ENCODE measurements around the gene CHRM4.

The CHRM4 gene

DNA sequence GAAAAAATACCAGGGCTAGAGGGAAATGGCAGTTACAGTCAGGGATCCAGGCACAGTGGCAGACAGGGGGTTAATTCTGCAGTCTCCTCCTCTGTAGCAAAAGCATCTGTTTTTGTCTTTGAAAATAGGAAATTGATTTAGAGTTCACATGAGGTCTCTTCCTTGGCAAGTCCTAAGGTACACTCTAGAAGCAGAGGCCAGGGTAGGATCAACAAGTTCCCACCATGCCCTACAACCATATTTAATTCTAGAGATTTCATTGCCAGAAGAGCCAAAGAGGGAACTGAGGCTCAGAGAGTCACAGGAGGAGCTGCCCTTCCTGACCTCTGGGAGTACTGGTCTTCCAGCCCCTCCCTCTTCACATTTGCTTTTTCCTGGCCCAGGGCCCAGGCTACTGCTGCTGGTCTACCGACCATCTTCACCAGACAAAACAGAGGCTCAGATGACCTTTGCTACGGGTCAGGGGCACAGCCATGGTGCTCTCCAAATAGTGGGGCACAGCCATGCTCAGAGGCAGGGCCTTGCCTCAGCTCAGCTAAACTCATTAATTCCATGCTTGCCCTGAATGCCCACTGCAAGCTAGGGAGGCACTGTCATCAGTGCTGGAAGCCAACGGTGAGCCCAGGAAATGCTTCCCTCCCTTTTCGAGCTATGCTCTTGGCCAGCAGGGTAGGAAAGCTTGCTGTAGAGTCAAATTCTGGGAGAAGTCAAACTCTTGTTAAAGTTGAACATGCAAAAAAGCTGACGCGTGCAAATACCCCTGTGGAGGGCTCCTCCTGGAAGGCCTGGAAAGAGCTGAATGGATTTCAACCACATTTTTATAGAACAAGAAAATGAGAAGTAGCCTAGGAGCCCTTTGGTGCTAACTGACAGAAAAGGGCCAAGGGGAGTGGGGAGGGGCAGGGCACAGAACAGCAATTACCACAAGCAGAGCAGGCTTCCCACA is 11.7 kb upstream of the CHRM4 start:
- Histone ChIP-seq H3K36me3 (ENCODE audit: control insufficient read depth, insufficient read depth, low read length) (peaks cover 36% of the 10 kb centered on the region), H3K27ac (ENCODE audit: low read depth, low read length) (no peak overlapping the region), H3K9ac (ENCODE audit: low read length) (no peak overlapping the region), H3K4me1 (ENCODE audit: control insufficient read depth, insufficient read depth, low read length) (no peaks in the 10 kb centered on the region), H3K9me3 (ENCODE audit: control insufficient read depth, insufficient read depth, low read depth, low read length) (no peaks in the 10 kb centered on the region), H3K27me3 (ENCODE audit: control insufficient read depth, insufficient read depth, low read length) (no peaks in the 10 kb centered on the region), H3K4me3 (ENCODE audit: low read depth, low read length) (no peak overlapping the region)

DNA sequence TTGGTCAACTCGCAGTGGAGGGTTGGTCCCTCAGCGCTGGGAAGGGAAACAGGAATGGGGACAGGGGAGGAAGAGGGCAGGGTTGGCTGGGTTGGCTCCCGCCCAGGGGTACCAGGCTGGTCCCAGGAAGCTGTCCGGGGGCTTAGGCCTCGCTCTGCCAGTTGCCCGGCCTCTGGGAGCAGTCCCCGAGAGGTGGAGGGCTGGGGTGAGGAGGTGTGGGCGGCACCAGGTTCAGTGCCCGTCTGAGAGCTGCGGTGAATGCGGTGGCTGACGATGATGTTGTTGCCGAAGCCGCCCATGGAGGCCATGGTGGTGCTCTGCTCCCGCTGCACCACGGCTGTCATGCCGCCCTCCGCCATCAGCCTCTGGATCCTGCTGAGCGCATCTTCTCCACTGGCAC is 6.0 kb upstream of the CHRM4 start:
- Histone ChIP-seq H3K36me3 (ENCODE audit: control insufficient read depth, insufficient read depth, low read length) (peaks cover 23% of the 10 kb centered on the region), H3K4me1 (ENCODE audit: control insufficient read depth, insufficient read depth, low read length) (0 out of 2 replicates have a peak, but pooled peaks cover 3% of the 10 kb centered on the region), H3K9ac (ENCODE audit: low read length) (no peak overlapping the region), H3K27me3 (ENCODE audit: control insufficient read depth, insufficient read depth, low read length) (peaks cover 11% of the 10 kb centered on the region), H3K9me3 (ENCODE audit: control insufficient read depth, insufficient read depth, low read depth, low read length) (no peaks in the 10 kb centered on the region), H3K27ac (ENCODE audit: low read depth, low read length) (no peak overlapping the region), H3K4me3 (ENCODE audit: low read depth, low read length) (no peak overlapping the region)

DNA sequence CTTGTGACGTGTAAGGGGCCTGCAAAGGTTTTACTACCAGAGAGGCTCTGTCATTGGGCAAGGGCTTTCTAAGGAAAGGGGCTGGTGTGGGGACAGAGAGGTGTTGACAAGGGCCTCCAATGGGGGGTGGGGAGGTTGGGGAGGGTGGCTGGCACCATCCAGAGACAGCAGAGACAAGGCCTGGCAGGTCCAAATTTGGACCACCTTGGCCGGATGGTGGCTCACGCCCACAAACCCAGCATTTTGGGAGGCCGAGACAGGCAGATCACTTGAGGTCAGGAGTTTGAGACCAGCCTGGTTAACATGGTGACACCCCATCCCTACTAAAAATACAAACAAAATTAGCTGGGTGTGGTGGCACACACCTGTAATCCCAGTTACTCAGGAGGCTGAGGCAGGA is 2.2 kb upstream of the CHRM4 start:
- Histone ChIP-seq H3K27ac (ENCODE audit: low read depth, low read length) (no peak overlapping the region), H3K4me3 (ENCODE audit: low read depth, low read length) (no peak overlapping the region), H3K9me3 (ENCODE audit: control insufficient read depth, insufficient read depth, low read depth, low read length) (no peaks in the 10 kb centered on the region), H3K27me3 (ENCODE audit: control insufficient read depth, insufficient read depth, low read length) (peaks cover 47% of the 10 kb centered on the region), H3K36me3 (ENCODE audit: control insufficient read depth, insufficient read depth, low read length) (peaks cover 18% of the 10 kb centered on the region), H3K9ac (ENCODE audit: low read length) (no peak overlapping the region), H3K4me1 (ENCODE audit: control insufficient read depth, insufficient read depth, low read length) (peaks cover 21% of the 10 kb centered on the region)

DNA sequence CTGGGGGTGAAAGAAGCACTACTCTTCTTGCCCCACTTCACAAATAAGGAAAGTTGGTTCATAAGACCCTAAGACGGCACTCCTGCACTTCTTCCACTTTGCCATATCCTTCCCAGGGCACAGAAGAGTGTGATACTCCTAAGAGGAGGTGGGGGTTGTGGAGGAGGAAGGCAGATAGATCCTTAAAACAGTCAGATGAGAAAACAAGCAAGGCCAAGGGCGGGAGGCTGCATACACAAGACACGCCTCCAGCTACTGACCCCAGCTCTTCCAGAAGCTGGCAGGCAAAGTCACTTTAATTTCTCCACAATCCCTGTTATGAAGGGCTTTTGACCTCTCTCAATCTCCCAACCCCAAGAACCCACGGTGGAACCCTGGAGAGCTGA is 1.6 kb upstream of the CHRM4 start:
- Histone ChIP-seq H3K27me3 (ENCODE audit: control insufficient read depth, insufficient read depth, low read length) (peaks cover 52% of the 10 kb centered on the region), H3K4me3 (ENCODE audit: low read depth, low read length) (peak overlapping the region; percentile 77), H3K36me3 (ENCODE audit: control insufficient read depth, insufficient read depth, low read length) (peaks cover 18% of the 10 kb centered on the region), H3K9ac (ENCODE audit: low read length) (no peak overlapping the region), H3K4me1 (ENCODE audit: control insufficient read depth, insufficient read depth, low read length) (peaks cover 26% of the 10 kb centered on the region), H3K9me3 (ENCODE audit: control insufficient read depth, insufficient read depth, low read depth, low read length) (no peaks in the 10 kb centered on the region), H3K27ac (ENCODE audit: low read depth, low read length) (no peak overlapping the region)

DNA sequence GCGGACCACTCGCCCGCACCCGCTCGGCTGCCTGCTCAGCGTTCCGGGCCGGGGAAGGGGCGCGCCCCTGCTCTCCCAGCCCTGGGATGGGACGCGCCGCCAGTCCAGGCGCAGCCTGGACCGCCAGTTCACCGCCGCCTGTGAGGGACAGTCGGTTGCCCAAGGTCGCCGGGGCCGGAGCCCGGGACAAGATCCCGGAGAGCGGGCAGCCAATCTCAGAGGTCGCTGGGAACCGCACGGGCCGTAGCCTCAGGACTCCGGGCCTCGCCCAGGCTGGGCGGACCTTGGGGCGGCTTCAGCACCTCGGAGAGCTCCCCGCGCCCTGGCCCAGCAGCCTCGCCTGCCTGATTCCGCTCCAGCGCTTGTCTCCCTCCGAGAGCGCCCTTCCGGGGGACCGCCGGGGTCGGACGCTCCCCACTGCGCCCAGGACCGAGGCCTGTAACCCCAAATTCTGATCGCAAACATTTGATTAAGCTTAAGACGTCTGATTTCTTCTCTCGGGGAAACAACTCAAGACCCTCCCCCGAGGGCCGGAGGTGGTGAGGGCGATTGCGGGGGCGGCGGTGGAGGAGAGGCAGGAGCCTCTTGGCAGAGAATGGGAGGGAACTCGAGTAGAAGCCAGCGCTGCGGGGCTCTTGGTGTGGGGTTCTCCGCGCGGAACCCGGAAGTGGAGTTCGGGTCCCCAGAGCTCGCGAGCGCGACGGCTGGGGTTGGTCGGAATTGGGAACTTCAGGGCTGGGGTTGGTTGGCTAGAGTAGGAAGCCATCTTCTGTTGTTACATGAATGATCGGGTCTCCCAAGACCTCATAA is 1.1 kb upstream of the CHRM4 start:
- Histone ChIP-seq H3K36me3 (ENCODE audit: control insufficient read depth, insufficient read depth, low read length) (peaks cover 13% of the 10 kb centered on the region), H3K9me3 (ENCODE audit: control insufficient read depth, insufficient read depth, low read depth, low read length) (no peaks in the 10 kb centered on the region), H3K27ac (ENCODE audit: low read depth, low read length) (no peak overlapping the region), H3K9ac (ENCODE audit: low read length) (no peak overlapping the region), H3K27me3 (ENCODE audit: control insufficient read depth, insufficient read depth, low read length) (peaks cover 58% of the 10 kb centered on the region), H3K4me3 (ENCODE audit: low read depth, low read length) (peak overlapping the region; percentile 77), H3K4me1 (ENCODE audit: control insufficient read depth, insufficient read depth, low read length) (peaks cover 32% of the 10 kb centered on the region)

DNA sequence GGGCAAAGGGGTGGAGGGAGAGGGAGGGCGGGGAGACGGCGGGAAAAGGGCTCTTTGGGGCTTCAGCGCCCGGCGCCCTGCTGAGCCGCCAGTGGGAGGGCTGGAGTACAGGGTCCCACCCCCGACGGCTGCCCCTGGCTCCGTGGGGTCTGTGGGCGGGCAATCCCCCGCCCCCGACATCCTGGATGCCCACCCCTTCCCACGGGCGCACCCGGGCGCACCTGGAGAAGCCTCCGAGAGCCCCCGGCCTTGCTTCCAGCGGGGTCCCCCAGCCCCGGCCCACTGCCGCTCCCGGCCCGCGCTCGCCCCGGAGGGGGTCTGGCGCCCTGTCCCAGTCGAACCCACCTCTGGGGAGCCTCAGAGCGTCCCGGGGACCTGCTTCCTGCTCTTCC is 394 bp downstream of the CHRM4 start:
- no peaks in the 10 kb centered on the region for H3K36me3 ChIP-seq (ENCODE audit: control insufficient read depth, insufficient read depth, low read length)
- peak overlapping the region; percentile 77 for H3K4me3 ChIP-seq (ENCODE audit: low read depth, low read length)
- H3K9ac ChIP-seq (ENCODE audit: low read length), result no peak overlapping the region
- peaks cover 72% of the 10 kb centered on the region for H3K27me3 ChIP-seq (ENCODE audit: control insufficient read depth, insufficient read depth, low read length)
- peaks cover 37% of the 10 kb centered on the region for H3K4me1 ChIP-seq (ENCODE audit: control insufficient read depth, insufficient read depth, low read length)
- H3K9me3 ChIP-seq (ENCODE audit: control insufficient read depth, insufficient read depth, low read depth, low read length), result no peaks in the 10 kb centered on the region
- no peak overlapping the region for H3K27ac ChIP-seq (ENCODE audit: low read depth, low read length)

DNA sequence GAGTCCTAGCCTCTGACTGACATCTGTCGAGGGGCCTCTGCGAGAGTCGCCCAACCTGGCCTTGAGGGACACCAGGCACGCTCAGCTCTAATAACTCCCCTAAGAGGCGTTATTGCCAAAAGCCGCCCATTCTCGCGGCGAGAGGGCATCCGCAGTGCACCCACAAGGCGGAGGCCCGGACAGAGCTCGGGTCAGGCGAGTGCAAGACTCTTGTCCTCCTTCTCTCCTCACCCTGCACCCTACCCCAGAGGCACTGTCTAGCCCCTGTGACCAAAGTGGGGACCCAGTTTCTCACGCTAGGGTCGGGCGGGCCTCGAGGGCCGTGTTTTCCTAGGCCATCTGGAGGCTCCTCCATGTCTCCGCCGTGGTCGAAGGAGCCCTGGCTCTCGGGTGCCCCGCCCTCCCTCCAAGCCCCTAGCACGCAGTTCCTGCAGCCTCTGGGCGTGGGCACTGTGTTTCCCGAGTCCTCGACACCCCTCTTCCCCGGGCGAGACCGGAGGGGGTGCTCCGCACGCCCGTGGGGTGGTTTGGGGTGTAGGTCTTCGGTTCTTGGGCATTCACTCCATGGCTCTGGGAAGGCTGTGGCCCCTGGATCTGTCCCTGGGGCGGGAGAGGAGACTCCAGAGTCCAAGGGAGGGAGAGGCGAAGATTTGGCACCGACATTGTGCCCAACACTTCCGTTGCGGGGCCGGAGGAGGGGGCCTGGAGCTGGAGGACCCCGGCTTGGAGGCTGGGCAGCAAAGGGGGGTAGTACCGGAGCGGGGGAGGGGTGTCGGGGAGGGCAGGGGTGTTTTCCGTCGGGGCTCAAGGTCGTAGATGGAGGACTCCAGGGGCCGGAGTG is 1.0 kb downstream of the CHRM4 start:
- H3K36me3 ChIP-seq (ENCODE audit: control insufficient read depth, insufficient read depth, low read length), result no peaks in the 10 kb centered on the region
- peaks cover 77% of the 10 kb centered on the region for H3K27me3 ChIP-seq (ENCODE audit: control insufficient read depth, insufficient read depth, low read length)
- no peak overlapping the region for H3K9ac ChIP-seq (ENCODE audit: low read length)
- H3K27ac ChIP-seq (ENCODE audit: low read depth, low read length), result no peak overlapping the region
- peak overlapping the region; percentile 71 for H3K4me3 ChIP-seq (ENCODE audit: low read depth, low read length)
- H3K9me3 ChIP-seq (ENCODE audit: control insufficient read depth, insufficient read depth, low read depth, low read length), result no peaks in the 10 kb centered on the region
- peaks cover 37% of the 10 kb centered on the region for H3K4me1 ChIP-seq (ENCODE audit: control insufficient read depth, insufficient read depth, low read length)

DNA sequence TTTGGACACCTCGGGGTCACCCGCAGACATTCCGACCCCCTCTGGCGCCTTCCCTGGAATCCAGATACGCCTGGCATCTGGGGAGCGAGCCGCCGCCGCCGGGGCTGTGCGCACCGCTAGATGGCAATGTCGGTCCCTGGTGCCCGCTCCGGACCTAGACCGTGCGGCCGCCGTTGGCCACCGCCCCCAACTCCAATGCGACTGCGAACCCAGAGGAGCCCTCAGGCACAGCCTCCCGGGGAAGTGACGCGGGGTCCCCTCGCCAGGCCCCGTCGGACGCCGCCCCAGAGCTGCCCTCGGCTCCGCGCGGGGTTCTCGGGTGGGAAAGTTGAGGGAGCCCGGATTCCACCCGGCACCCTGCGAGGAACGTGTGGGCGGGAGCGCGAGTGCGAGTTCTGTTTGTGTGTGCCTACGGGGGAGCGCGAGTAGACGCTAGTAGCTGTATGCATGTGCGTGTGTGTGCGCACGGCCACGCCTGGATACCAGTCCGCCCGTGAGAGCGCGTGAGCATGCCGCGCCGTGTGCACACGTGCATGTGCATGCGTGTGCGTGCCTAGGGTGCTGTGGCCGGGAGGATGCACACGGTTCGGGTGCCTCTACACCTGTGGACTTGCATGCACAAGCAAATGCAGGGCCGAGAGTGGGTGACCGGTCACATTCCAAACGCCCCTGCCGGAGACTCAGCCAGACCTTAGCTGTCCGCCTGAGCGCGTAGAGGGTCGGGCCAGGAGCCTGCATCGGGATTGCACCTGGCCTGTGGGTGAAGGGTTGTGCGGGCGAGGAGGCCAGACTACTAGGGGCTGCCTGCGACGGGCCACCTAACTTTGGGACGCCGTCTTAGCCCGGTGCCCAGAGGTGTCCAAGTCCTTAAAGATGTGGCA is 1.9 kb downstream of the CHRM4 start:
- Histone ChIP-seq H3K27ac (ENCODE audit: low read depth, low read length) (no peak overlapping the region), H3K9me3 (ENCODE audit: control insufficient read depth, insufficient read depth, low read depth, low read length) (no peaks in the 10 kb centered on the region), H3K36me3 (ENCODE audit: control insufficient read depth, insufficient read depth, low read length) (no peaks in the 10 kb centered on the region), H3K4me1 (ENCODE audit: control insufficient read depth, insufficient read depth, low read length) (peaks cover 37% of the 10 kb centered on the region), H3K27me3 (ENCODE audit: control insufficient read depth, insufficient read depth, low read length) (peaks cover 84% of the 10 kb centered on the region), H3K9ac (ENCODE audit: low read length) (no peak overlapping the region), H3K4me3 (ENCODE audit: low read depth, low read length) (peak overlapping the region; percentile 71)

DNA sequence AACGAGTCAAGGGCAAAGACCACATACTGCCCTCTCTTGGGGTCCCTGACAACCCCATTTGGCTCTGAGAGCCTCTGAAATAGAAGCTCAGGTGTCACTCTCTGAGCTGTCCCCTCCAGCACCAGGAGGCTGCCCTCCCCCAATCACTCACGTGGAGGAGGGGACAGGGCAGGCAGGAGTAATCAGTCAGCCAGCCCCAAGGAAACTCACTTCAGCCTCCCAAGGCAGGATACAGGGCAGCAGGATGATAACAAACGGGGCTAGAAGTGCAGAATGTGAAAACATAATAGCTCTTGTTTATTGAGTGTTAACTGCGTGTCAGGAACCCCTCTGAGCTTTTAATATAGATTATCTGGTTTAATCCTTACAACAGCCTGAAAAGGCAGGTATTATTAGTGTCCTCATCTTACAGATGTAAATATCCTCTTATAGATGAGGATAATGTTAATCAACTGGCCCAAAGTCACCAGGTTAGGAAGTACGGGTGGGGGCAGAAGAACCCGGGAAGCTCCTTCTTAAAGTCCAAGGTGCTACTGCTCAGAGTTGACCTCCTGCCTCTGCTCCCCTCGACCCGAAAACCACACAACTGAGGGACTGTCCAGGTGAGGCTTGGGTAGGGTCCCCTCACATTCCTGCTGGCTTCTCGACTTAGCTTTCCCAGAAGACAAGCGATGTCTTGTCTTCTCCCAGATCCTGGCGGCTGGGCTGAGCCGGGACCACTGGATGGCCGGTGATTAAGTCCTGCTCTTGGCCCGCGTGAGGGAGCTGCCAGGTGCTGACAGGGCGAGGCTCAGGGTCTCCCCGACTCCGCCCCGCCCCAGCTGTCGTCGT is 2.7 kb downstream of the CHRM4 start:
- H3K9me3 ChIP-seq (ENCODE audit: control insufficient read depth, insufficient read depth, low read depth, low read length), result no peaks in the 10 kb centered on the region
- H3K9ac ChIP-seq (ENCODE audit: low read length), result no peak overlapping the region
- H3K36me3 ChIP-seq (ENCODE audit: control insufficient read depth, insufficient read depth, low read length), result peaks cover 3% of the 10 kb centered on the region; the same call in 1 of the 2 replicates
- H3K27ac ChIP-seq (ENCODE audit: low read depth, low read length), result no peak overlapping the region
- peaks cover 37% of the 10 kb centered on the region for H3K4me1 ChIP-seq (ENCODE audit: control insufficient read depth, insufficient read depth, low read length)
- H3K27me3 ChIP-seq (ENCODE audit: control insufficient read depth, insufficient read depth, low read length), result peaks cover 84% of the 10 kb centered on the region
- peak overlapping the region; percentile 71 for H3K4me3 ChIP-seq (ENCODE audit: low read depth, low read length)
